Measurements from ENCODE around the gene TATDN2. TPM values are rescaled to one million over a fixed set of nuclear protein-coding genes. Genes with fewer than 3 reads are reported as not detected.
A peak's percentile ranks its signal among the peaks of the same experiment; 100 is the strongest.

The TATDN2 gene
- total and polyA plus RNA-seq, 2 experiments from 2014 or later, result 4.8 to 19.1 TPM

- no peak overlapping the region for H3K27ac Mint-ChIP-seq
- TF ChIP-seq CREB1 (CRISPR knock-in tag; IDR thresholded peaks at IDR 0.05; ENCODE audit: low read depth), result no peak
- TF ChIP-seq ZNF462 (CRISPR knock-in tag; IDR thresholded peaks at IDR 0.05), result no peak
- no peak for TF ChIP-seq EZH2 (IDR thresholded peaks at IDR 0.05; ENCODE audit: low read depth, unreplicated experiment)
- TF ChIP-seq, protein P1, sequence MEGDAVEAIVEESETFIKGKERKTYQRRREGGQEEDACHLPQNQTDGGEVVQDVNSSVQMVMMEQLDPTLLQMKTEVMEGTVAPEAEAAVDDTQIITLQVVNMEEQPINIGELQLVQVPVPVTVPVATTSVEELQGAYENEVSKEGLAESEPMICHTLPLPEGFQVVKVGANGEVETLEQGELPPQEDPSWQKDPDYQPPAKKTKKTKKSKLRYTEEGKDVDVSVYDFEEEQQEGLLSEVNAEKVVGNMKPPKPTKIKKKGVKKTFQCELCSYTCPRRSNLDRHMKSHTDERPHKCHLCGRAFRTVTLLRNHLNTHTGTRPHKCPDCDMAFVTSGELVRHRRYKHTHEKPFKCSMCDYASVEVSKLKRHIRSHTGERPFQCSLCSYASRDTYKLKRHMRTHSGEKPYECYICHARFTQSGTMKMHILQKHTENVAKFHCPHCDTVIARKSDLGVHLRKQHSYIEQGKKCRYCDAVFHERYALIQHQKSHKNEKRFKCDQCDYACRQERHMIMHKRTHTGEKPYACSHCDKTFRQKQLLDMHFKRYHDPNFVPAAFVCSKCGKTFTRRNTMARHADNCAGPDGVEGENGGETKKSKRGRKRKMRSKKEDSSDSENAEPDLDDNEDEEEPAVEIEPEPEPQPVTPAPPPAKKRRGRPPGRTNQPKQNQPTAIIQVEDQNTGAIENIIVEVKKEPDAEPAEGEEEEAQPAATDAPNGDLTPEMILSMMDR (conservative IDR thresholded peaks at IDR 0.05; ENCODE audit: low read depth in 2 of 2), result no peak
- TF ChIP-seq ZNF114 (CRISPR knock-in tag; IDR thresholded peaks at IDR 0.05), result no peak
- no peak for TF ChIP-seq JUNB (IDR thresholded peaks at IDR 0.05; ENCODE audit: unreplicated experiment)
- TF ChIP-seq EZH2phosphoT487 (IDR thresholded peaks at IDR 0.05; ENCODE audit: unreplicated experiment), result no peak
- no peak for TF ChIP-seq POLR2AphosphoS5 (IDR thresholded peaks at IDR 0.05; ENCODE audit: low read depth)
- TF ChIP-seq, protein P2, sequence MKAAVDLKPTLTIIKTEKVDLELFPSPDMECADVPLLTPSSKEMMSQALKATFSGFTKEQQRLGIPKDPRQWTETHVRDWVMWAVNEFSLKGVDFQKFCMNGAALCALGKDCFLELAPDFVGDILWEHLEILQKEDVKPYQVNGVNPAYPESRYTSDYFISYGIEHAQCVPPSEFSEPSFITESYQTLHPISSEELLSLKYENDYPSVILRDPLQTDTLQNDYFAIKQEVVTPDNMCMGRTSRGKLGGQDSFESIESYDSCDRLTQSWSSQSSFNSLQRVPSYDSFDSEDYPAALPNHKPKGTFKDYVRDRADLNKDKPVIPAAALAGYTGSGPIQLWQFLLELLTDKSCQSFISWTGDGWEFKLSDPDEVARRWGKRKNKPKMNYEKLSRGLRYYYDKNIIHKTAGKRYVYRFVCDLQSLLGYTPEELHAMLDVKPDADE (IDR thresholded peaks at IDR 0.05), result no peak
- no peak for TF ChIP-seq ZNF331 (CRISPR knock-in tag; IDR thresholded peaks at IDR 0.05; ENCODE audit: low read depth)
- no peak for TF ChIP-seq REST (IDR thresholded peaks at IDR 0.05; ENCODE audit: unreplicated experiment)
- TF ChIP-seq STAT1 (IDR thresholded peaks at IDR 0.05; ENCODE audit: unreplicated experiment), result no peak
- no peak for TF ChIP-seq NANOG (IDR thresholded peaks at IDR 0.05; ENCODE audit: borderline replicate concordance)
- no peak overlapping the region for H3K4me3 ChIP-seq
- no peak overlapping the region for H3K4me2 ChIP-seq
- H2AFZ ChIP-seq, result no peak overlapping the region
- ATAC-seq (no peak; the same call in 2 of the 3 replicates), DNase-seq (ENCODE audit: low spot score) (no peak)
- 0 out of 2 replicates have a peak overlapping the region, but pooled peaks have one; percentile 50 for H3K27ac ChIP-seq (ENCODE audit: low read depth)
- H3K4me1 Mint-ChIP-seq, result peaks cover 10% of the 10 kb centered on the region
- H3K36me3 ChIP-seq (ENCODE audit: insufficient read depth), result no peaks in the 10 kb centered on the region
- H3K79me2 ChIP-seq (replicated peaks; ENCODE audit: insufficient read depth), result no peaks in the 10 kb centered on the region
- H3F3A ChIP-seq (replicated peaks; ENCODE audit: low read depth), result no peaks in the 10 kb centered on the region
- no peak overlapping the region for H3K4me3 Mint-ChIP-seq
- H3K9me2 ChIP-seq (ENCODE audit: insufficient read depth), result no peaks in the 10 kb centered on the region
- H3K4me1 ChIP-seq (ENCODE audit: insufficient read depth), result no peaks in the 10 kb centered on the region
- peaks cover 11% of the 10 kb centered on the region for H3K27me3 Mint-ChIP-seq (ENCODE audit: insufficient read depth, low read depth, poor library complexity)
- no peaks in the 10 kb centered on the region for H3K27me3 ChIP-seq (ENCODE audit: insufficient read depth)
- H3K9me3 Mint-ChIP-seq, result peaks cover 15% of the 10 kb centered on the region
- H3K36me3 Mint-ChIP-seq (ENCODE audit: low read depth), result peaks cover 22% of the 10 kb centered on the region
- no peaks in the 10 kb centered on the region for H4K20me1 ChIP-seq (replicated peaks; ENCODE audit: insufficient read depth)
Measured at GRCh38 chr3:10219737-10220136, 28.5 kb upstream of the TATDN2 start.

Measured in GM23338 (cell line).